DND-41 (cell line): Measurements from ENCODE around the gene ZCCHC9.

ENCODE experiments used
- CTCF ChIP-seq: IDR thresholded peaks from 2 replicates; pipeline ENCODE4 v1.5.1; 2012; ENCODE audit warnings: borderline replicate concordance, low read length, moderate library complexity, mild to moderate bottlenecking; ENCODE audit not compliant: poor library complexity, severe bottlenecking; ENCODE audit errors: extremely low read depth
- EZH2 ChIP-seq: IDR thresholded peaks from 3 replicates; pipeline ENCODE4 v1.6.1; 2012; ENCODE audit warnings: borderline replicate concordance, low read depth, mild to moderate bottlenecking, moderate library complexity, low read length, inconsistent platforms; ENCODE audit not compliant: severe bottlenecking

- no peak for TF ChIP-seq CTCF
- no peak for TF ChIP-seq EZH2
Measured at GRCh38 chr5:81300921-81301270, 491 bp upstream of the ZCCHC9 start.
